SU-DHL-6 (cell line): ENCODE data around the gene ZBTB2.
"Not testable (repeated sequence)": the region's sequence is repeated elsewhere in the genome, so short reads cannot be mapped to it uniquely, and the experiment has no call there.

Experiments used
- CTCF ChIP-seq: fragments of 200-600 bp; sonication (generic); IDR thresholded peaks from one replicate; pipeline ENCODE4 v1.5.1; 2017; ENCODE audit warnings: antibody characterized with exemption, mild to moderate bottlenecking, low read length, moderate library complexity; ENCODE audit not compliant: insufficient read depth, poor library complexity, severe bottlenecking
- EZH2phosphoT487 ChIP-seq: fragments of 200-600 bp; sonication (generic), shearing (Covaris generic); conservative IDR thresholded peaks from 2 replicates; pipeline ENCODE4 v1.6.1; 2018; ENCODE audit warnings: mild to moderate bottlenecking, antibody characterized with exemption, low read length, moderate library complexity, mixed read lengths

- not testable (repeated sequence) for TF ChIP-seq CTCF, EZH2phosphoT487
Observed at GRCh38 chr6:151342750-151343149, 48.6 kb downstream of the ZBTB2 start.
